GM21529 (cell line): ENCODE results near the gene PPFIBP2.

Experiments used
- ATAC-seq: cut with Tn5 transposase; IDR thresholded peaks from one replicate; pipeline ENCODE4 v1.9.1; 2021; ENCODE audit not compliant: unreplicated experiment

The PPFIBP2 gene

DNA sequence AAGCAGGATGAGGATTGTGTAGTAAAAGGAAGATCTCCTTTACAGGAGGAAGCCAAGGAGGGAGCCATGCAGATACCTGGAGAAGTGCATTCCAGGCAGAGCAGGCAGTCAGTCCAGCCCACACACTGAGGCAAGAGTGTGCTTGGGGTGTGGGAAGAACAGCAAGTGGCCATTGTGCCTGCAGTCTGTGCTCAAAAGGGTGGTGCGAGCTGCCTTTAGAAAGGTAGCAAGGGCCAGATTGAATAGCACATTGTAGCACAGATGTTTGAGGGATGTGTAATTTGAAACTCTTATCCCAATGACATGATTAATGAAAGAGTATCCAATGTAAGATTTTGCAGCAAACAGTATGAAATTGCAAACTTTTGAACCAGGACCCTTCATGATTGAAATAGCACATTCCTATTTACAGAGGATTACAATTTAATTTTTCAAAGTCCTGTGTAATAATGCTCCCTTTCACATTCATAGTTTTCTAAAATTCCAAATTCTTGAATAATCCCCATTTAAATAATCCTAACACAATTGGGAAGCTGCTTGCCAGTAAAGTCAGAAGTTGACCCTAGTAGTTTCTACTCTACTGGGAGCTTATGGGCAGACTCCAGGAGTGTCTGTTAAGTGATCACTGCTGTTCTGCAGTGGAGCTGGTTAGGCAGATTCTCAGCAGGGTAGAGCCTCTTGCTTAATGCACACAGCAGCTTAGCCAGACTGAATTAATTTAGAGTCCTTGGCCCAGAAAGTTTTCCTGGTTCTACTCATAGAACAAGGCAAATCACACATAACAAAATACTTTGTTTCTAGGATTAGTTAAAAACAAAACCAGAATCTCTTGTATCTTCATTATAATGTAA lies 81.4 kb downstream of the PPFIBP2 start:
- no peak for ATAC-seq

GRCh38 chr11:7595951-7596350 lies 82.2 kb downstream of the PPFIBP2 start:
- ATAC-seq = no peak

DNA sequence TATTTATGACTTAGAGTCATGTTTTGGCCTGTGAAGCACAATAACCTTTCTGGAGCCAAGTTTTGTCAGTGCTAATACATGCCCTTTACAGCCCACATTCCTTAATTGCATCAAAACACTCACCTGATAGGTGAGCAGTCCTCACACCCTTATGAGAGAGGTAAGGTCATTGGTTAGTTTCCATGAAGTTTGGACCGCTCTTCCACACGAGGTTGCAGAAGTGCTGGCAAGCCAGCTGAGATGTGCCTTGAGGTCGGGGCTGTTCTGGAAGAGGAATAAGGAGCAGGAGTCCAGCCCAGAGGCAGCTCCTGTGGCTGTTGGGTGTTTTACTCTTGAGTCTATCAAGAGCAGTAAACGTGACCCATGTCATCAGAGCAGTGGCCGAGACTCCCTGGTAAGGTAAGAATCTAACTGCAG lies 83.2 kb downstream of the PPFIBP2 start:
- ATAC-seq = no peak

GRCh38 chr11:7597620-7598019 lies 83.8 kb downstream of the PPFIBP2 start:
- no peak for ATAC-seq

DNA sequence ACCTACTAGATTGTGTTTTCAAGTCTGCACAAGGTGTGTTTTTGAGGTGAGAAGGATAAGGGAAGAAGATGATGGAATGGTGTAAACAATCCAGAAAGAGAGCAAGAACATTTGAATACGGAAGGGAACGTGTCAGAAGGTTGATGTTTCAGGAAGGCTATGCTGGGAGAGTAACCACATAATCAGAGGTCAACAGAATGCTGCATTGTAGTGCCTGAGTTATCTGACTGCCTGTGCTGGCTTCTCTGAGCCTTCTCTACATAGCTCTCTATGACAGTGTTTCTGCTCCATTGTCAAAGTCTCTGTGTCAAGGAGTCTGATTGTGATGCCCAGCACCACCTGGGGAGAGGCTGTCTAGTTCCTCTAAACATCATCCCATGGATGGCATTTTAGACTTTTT lies 85.4 kb downstream of the PPFIBP2 start:
- ATAC-seq = no peak

- no peak for ATAC-seq
Observed at GRCh38 chr11:7600205-7600775, 86.5 kb downstream of the PPFIBP2 start.

DNA sequence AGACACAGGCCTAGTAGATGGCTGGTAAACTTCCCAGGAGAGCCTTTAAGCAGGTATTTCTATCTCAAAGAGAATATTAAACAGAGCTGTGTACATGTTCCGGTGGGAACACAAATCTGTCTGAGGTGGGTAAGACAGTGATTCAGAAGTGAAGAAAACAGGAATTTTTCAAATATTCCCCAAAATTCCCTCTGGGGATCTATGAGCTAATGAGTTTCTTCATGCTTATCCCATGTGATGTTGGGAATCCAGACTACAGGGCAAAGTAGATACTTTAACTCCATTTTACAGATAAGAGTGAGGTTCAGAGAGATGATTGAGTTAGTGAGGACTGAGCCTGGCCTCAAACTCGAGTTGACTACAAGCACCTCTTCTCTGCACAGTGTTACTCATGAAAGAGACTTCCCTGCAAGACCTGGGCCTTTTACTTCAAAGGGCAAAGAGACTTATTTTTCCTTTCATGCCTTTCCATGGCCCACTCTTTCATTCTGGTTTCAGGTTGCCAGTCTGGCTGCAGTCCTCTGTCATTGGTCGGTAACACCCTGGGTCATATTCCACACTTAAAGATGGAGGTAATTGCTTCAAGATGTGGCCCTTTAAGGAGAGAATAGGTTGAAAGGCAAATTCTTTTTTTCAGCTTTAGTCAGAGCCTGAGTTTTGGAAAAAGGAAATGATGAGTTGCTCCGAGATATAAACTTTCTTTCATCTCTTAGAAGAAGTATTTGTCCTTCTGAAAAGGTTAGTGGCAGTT lies 89.4 kb downstream of the PPFIBP2 start:
- no peak for ATAC-seq

- no peak for ATAC-seq
Observed at GRCh38 chr11:7604331-7604955, 90.6 kb downstream of the PPFIBP2 start.

- ATAC-seq = no peak
Observed at GRCh38 chr11:7605186-7605943, 91.6 kb downstream of the PPFIBP2 start.

GRCh38 chr11:7606496-7606895 lies 92.7 kb downstream of the PPFIBP2 start:
- no peak for ATAC-seq

- no peak for ATAC-seq
Observed at GRCh38 chr11:7609015-7609414, 95.2 kb downstream of the PPFIBP2 start.

DNA sequence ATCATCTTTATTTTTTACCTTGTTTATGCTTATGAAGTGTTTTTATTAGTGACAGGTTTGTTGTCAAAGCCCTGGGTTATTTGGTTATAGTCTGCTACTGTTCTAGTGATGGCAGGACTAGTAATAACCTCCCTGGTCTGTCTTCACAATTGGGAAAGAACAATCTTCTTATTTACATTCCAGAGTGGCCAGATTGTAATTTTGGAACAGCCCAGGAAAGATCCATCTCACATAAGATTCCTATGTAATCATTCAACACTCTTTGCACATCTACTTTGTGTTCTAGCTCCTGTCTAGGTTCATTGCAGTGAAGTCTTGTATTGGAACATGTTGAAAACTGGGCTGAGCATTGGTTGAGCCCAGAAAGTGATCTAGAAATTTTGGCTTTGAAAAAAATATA lies 95.7 kb downstream of the PPFIBP2 start:
- no peak for ATAC-seq

GRCh38 chr11:7610393-7610792 lies 96.6 kb downstream of the PPFIBP2 start:
- no peak for ATAC-seq

DNA sequence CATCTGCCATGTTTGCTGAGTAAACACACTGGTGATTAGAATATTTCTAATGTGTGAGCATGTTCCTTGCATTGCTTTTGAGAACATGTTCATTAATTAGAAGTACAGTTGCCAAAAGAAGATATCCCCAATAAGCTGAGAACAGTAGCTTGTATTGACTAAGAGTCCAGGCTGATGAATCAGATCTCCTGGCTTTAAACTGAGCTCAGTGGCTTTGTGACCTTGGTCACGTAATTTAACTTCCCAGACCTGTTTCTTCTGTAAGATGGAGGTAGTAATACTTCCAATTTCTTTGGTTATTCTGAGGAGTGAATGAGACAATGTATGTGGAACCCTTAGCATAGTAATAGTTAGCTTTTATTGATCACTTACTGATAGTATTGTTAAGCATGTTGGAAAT lies 97.6 kb downstream of the PPFIBP2 start:
- ATAC-seq = no peak

GRCh38 chr11:7612056-7612660 lies 98.4 kb downstream of the PPFIBP2 start:
- no peak for ATAC-seq

DNA sequence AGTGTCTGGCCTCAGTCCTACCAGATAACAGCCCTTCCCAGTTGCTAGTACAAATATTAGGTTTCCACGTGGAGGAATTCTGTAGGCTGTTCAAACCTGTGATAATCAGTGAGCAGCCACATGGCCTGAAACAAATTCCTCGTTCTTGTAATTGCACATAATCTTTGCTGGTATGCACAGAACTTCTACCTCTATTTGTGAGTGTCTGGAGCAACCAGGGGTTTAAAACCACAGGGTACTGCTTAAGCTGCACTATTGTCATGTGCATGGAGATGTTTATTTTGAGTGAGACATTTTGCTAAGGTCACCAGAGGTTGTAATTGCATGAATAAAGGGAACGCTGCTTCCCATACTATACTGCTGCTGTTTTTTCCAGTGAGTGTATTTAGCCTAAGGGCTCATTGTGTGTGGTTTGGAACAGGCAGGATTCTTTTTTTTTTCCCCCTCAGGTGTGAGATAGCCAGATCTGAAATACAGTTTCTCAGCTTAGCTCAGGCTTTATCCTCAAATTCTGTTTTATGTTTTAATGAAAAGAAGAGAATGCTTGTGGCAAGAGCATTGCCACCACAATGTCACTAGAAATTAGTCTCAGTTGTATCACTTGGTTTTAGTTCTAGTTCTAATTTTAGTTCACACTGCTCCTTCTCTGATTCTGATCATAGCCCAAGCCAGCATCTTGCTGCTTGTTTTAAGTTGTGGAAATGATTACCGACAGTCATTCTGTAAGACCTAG lies 99.0 kb downstream of the PPFIBP2 start:
- no peak for ATAC-seq

DNA sequence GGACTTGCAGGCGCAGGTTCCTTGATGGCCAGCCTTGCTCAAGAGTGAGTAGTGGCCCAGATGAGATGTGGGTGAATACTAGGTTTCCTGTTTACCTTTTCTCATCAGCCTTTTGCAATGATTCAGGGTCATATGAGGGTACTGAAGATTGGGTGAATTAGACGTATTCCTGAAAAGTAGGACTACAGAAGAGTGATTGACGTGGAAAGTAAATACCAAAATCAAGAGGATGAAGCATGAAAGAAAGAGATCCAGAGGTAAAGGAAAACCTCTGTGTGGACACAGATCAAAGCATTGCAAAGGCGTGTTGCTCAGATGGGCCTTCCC lies 99.6 kb downstream of the PPFIBP2 start:
- no peak for ATAC-seq

GRCh38 chr11:7614656-7615055 lies 100.9 kb downstream of the PPFIBP2 start:
- no peak for ATAC-seq

- ATAC-seq = no peak
Observed at GRCh38 chr11:7617032-7617431, 103.2 kb downstream of the PPFIBP2 start.

DNA sequence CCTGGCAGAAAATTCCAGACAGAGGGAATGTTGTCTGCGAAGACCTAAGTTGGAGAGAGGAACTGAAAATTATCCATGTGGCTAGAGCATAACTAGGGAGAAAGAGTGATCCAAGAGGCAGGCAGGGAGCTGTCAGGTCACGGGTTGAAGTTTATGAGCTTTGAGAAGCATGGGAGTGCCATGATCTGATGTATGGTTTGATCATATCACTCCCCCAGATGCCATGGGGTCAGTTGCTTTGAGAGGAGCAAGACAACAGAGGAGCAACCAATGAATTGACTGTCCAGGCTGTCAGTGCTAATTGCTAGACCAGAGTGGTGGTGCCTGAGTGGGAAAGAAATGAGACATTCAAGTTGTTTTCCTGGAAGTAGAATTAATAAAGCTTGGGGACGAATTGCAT lies 105.5 kb downstream of the PPFIBP2 start:
- no peak for ATAC-seq
